GM18951 (cell line): ENCODE data around the gene S100A4.

Experiments
- POLR2A ChIP-seq: IDR thresholded peaks from 4 replicates; pipeline ENCODE4 v1.6.1; 2011; ENCODE audit warnings: mild to moderate bottlenecking; ENCODE audit not compliant: insufficient read length, insufficient read depth; ENCODE audit errors: extremely low read depth
- in situ Hi-C: fragments of 300-500 bp; cut with MboI; formaldehyde crosslinking; loops from one replicate; pipeline ENCODE4 v1.12.0; 2022; ENCODE audit warnings: low sequenced_read_pairs, mixed read lengths, inconsistent platforms; ENCODE audit not compliant: unreplicated experiment

The S100A4 gene

GRCh38 chr1:153537376-153537730, 8.3 kb downstream of the S100A4 start:
- TF ChIP-seq POLR2A, result no peak
- in situ Hi-C loops, result no loop called here

GRCh38 chr1:153536671-153537375, 8.8 kb downstream of the S100A4 start:
- TF ChIP-seq POLR2A, result no peak

GRCh38 chr1:153536012-153536670, 9.5 kb downstream of the S100A4 start:
- in situ Hi-C loops, result no loop called here
- peak; percentile 33 for TF ChIP-seq POLR2A

More at GRCh38 chr1:153536671-153537375, 8.8 kb downstream of the S100A4 start:
- in situ Hi-C loops, result no loop called here

DNA sequence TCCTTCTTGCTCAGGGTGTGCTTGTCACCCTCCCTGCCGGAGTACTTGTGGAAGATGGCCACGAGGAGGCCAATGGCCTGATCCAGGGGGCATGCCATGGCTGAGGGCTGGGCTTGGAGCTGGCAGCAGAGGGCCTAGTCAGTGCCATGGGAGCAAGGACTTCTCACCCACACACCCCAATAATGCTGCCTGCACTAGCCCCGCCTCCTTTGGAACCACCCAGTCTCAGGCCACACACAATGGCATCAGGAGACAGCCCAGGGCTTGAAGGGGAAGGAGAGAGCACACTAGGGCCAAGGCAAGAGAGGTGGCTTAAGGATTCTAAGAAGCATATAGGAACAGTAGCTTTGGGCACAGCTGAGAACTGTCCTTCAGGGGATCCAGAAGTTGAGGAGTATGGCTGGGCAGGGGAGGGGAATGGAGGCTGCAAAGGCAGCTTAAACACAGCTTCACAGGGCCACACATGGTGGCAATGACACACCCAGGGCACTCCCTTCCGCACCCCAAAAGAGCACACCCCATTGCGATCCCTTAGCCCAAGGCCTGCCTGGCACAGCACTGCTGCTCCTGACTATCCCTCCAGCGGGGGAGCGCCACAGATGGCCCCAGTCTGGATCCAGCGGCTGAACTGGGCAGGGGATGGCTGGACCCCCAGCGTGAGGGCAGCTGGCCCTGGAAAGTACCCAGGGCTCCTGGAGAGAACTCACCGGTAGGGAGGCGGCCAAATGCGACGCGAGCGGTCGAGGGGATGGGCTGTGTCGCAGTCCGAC, 10.2 kb downstream of the S100A4 start, which contains the start of gene S100A6:
S100A6 (minus strand) TSS at position 750 of the 770 bp plus-strand sequence; CDS start at position 98, 652 bp downstream.
- TF ChIP-seq POLR2A, result peak; percentile 27
- in situ Hi-C loops, result no loop called here

GRCh38 chr1:153534925-153535241, 10.7 kb downstream of the S100A4 start:
- in situ Hi-C loops, result no loop called here
- no peak for TF ChIP-seq POLR2A

GRCh38 chr1:153534226-153534924, 11.2 kb downstream of the S100A4 start:
- in situ Hi-C loops, result no loop called here
- no peak for TF ChIP-seq POLR2A

GRCh38 chr1:153533689-153534201, 11.9 kb downstream of the S100A4 start:
- TF ChIP-seq POLR2A, result no peak
- in situ Hi-C loops, result no loop called here

DNA sequence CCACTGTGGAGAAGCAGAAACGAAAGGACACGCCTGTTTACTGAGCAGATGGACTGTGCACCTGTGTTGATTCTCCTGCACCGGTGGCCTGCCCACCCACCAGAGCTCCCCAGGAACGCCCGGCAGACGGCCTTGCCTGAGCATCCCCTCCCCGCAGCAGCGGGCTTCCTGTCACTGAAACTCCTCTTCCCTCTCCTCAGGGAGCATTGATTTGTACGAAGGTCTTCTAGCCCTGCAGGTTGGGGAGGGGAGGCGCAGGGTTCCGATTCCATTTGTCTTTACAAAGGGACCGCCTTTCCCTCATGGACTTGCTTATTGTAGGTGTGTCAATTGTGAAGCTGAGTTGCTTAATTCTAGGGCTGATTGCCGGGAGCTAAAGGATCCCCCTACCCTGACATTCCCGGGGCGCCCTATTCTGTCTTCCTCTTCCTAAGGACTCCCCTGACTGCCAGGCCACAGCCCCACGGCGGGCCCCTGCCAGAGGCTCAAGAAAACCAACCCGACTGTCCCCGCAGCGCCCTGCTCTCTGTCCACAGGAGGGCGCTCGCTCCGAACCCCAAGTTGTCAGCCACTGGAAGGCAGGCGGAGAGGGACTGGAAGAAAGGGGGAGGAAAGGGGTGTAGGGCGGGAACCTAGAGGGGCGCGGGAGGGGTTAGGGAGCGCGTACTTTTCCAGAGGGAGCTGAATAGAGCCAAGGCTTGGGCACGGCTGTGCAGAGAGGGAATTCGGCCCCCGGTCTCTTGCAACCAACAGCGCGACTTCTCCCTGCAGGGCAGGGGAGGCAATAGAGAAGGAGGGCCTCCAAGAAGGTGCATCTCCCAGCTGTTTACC, 12.6 kb downstream of the S100A4 start:
- no peak for TF ChIP-seq POLR2A
- in situ Hi-C loops, result no loop called here

DNA sequence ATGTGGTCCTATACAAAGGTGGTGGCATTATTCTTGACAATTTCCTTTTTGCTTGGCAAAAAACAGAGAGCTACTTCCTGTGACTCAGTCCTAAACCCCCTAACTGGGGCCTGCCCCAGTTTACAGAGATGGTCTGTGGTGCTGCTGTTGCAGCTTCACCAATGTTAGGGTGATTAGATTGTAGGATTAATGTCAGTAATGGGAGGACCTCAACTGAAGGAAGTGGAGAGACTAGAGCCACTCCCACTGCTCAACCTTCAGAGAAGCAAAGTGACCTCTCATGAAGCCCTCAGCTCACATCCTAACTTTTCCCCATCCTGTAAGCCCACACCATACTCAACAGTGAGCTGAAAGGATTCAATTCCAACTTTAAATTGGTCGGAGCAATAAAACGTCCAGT, 13.4 kb downstream of the S100A4 start:
- TF ChIP-seq POLR2A, result no peak
- in situ Hi-C loops, result no loop called here

DNA sequence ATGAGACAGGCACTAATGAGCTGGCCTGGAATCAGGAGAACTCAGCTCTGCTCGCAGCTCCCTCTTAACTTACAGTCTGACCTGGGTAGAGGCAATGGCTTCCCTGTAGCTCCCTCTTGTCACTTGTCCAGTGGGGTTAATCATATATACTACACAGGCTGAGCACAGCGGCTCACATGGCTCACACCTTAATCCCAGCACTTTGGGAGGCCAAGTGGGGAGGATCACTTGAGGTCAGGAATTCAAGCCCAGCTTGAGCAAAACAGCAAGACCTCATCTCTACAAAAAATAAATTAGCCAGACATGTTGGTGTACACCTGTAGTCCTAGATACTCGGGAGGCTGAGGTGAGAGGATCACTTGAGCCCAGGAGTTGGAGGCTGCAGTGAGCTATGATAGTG, 14.0 kb downstream of the S100A4 start:
- TF ChIP-seq POLR2A, result no peak
- in situ Hi-C loops, result no loop called here

- TF ChIP-seq POLR2A, result no peak
- in situ Hi-C loops, result no loop called here
These were observed 17.9 kb downstream of the S100A4 start for GRCh38 chr1:153527683-153528040.

DNA sequence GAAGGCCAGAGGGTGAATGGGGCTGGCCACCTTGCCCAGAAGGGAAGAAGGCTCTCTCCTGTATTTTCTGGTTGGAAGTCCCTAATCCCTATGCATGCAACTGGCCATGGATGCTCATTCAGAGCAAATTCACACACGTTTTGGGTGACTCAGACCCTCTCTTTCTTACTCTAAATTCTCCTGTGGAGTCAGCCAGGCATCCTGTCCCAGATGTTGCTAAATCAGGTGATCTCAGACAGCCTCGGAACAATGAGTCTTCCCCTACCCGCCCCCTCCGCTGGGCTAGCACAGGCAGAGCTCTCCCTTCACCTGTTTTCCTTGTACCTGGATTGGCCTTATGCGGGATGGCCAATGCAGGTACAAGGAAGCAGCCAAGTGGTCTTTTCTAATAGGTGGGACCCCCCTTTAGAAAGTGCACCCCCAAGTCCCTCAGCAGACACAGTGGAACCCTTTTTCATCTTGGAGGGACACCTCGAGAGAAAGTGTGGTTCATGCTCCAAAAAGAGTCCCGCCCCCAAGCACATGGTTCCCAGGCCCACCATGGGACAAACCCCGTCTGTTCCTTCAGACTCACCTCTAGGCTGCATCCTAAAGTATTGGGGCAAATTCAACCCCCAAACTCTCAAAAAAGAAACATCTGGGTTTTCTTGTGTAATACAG, 18.5 kb downstream of the S100A4 start:
- TF ChIP-seq POLR2A, result no peak
- in situ Hi-C loops, result no loop called here

- in situ Hi-C loops, result no loop called here
- no peak for TF ChIP-seq POLR2A
These were observed 19.5 kb downstream of the S100A4 start for GRCh38 chr1:153526132-153526543.
